Left renal cortex interstitium (tissue), 4 donors: ENCODE results near the gene GPATCH2. TPM values are rescaled to one million over a fixed set of nuclear protein-coding genes. Genes with fewer than 3 reads are reported as not detected.
"Not testable (repeated sequence)": the region's sequence is repeated elsewhere in the genome, so short reads cannot be mapped to it uniquely, and the experiment has no call there.

Experiments used
- DNase-seq, 4 donors: peaks; one replicate each; pipeline ENCODE4 v3.0.0-alpha.2; 2013; ENCODE audit warnings: low read depth in 4 of 4, low spot score in 2 of 4, missing footprints in 1 of 4
- polyA plus RNA-seq, 4 donors: library from polyadenylated mRNA; unstranded; fragments of 120-200 nt; gene quantifications; one replicate each; pipeline ENCODE4 v1.2.1, GENCODE V29; 2013; ENCODE audit not compliant: insufficient read length in 4 of 4

GPATCH2 gene
- polyA plus RNA-seq, 4 donors, result 24.0 to 27.8 (median 25.2) TPM

DNA sequence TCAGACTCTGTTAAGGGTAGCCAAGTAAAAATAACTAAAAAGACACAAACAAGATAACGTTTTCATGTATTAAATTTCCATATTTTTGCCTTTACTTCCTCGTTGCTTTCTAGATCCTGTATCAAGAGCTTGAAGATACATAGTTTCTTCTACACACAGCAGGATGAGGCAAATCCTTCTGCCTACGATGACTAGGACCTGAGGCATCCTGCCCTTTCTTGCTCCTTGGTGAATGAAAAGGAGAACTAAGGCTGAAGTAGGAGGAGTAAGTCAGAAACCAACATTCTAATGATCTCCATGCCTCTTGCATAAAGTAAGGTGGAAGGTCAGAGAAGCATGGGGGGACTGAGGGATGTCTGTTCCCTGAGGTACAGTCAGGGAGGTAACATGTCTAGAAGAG, 102.6 kb downstream of the GPATCH2 start:
- no peak for DNase-seq

DNA sequence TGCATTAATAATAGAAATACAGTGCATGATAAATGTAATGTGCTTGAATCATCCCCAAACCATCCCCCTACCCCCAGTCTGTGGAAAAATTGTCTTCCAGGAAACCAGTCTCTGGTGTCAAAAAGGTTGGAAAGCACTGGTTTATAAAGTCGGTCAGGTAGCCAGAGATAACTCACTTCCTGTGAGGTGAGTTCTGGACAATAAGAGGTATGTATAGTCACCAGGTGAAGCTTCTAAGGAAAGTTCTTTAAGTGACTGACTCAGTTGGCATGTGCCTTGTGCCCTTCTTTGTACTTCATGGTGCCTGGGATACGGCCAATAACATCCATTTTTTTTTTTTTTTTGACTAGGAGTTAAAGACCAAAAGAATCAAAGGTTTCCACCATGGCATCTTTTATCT, 103.7 kb downstream of the GPATCH2 start:
- DNase-seq, result no peak

DNA sequence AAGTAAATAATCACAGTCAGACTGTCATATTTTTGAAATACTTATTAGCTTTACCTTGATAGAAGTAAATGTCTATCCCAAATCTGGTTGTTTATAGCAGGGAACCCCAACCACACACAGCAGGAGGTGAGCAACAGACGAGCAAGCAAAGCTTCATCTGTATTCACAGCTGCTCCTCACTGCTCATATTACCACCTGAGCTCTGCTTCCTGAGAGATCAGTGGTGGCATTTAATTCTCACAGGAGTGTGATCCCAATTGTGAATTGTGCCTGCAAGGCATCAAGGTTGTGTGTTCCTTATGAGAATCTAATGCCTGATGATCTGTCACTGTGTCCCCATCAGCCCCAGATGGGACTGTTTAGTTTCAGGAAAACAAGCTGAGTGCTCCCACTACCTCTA, 104.3 kb downstream of the GPATCH2 start:
- no peak for DNase-seq

DNA sequence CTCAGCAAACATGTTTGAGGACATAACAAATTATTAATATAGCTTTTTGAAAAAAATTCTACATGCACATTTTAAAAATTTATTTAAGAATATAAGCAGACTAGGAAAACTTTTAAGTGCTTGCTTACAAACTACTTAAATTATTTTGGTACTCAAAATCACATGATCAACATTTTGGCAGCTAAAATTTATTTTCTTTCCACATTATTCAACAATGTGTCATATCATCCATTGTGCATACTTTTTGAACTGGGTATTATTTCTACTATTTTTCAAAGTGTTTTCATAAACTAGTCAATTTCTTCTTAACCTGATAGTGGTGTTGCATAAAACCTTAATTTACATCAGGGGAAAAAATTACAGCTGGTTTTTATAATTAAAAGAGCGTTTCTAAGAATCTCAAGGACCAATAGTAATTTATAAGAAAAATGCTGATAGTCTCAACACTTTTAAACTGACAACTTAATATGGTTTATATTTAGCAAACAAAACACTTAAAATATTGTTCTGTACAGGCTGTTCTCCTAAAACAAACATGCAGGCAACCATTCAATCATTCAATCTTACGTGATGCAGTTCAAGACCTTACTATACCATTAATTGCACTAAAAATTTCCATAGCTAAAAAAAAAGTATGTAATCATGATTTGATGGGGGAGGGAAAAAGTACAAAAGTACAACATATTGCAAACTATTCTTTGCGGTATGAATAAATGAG, 105.0 kb downstream of the GPATCH2 start:
- DNase-seq, result no peak

DNA sequence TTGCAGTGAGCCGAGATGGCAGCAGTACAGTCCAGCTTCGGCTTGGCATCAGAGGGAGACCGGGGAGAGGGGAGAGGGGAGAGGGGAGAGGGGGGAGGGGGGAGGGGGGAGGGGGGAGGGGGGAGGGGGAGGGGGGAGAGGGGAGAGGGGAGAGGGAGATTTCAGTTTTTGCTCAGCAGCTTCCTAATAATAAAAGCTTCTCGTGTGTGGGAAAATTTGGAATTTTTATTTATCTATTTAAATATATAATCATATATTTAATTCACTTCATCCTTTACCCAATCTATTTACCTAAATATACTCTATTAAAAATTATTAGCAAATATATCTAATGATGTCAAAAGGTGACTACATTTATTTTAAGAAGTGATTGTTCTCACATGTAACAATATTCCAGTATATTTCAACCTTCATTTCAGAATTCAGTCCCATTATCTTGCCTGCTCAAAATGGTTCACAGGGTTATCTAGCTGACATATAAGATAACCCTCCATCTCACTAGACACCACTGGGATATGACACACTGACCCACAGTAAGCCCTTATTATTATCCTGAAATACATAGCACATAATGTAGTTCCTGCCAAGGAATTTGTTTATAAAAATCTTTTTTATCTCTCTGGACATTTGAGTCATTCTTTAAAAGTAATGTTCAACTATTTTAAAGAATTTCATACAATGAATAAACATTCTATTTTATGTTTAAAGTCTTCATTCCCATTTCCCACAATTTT, 105.9 kb downstream of the GPATCH2 start:
- no peak for DNase-seq

DNA sequence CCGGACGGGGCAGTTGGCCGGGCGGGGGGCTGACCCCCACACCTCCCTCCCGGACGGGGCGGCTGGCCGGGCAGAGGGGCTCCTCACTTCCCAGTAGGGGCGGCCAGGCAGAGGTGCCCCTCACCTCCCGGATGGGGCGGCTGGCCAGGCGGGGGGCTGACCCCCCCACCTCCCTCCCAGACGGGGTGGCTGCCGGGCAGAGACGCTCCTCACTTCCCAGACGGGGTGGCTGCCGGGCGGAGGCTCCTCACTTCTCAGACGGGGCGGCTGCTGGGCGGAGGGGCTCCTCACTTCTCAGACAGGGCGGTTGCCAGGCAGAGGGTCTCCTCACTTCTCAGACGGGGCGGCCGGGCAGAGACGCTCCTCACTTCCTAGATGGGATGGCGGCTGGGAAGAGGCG, 107.0 kb downstream of the GPATCH2 start:
- not testable (repeated sequence) for DNase-seq

DNA sequence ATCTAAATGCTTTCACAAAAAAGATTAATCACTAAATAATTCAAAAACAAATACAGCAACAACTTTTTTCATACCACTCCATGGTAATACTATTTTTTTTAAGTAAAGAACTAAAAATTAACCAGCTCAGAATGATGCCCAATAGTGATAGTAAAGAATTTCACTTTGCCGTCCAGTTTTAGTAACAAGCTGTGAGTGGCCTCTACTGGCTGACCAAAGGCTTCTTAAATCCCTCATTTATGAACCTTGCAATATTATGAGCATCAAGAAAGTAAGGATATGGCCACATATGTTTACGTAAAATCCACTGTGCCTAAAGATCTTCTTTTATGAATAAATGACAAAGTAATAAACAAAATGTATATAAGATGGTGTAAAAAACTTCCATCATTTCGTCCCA, 108.6 kb downstream of the GPATCH2 start:
- no peak for DNase-seq

DNA sequence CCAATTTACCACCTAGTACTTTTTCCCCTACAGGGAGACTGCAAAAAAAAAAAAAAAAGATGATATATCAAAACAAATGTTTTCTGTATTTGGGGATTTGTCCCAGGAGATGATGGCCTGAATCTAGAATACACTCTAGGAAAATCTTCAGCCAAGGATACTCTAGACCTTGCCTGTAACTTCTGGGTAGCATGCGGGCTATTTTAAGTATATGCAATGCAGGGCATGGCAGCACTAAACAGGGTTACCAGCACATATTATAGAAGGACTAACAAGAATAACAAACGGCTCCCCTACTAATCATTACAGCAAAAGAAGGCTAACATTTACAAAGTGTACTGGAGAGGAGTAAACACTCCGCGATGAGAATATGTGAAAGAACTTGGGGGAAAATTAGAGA, 109.6 kb downstream of the GPATCH2 start:
- no peak for DNase-seq

DNA sequence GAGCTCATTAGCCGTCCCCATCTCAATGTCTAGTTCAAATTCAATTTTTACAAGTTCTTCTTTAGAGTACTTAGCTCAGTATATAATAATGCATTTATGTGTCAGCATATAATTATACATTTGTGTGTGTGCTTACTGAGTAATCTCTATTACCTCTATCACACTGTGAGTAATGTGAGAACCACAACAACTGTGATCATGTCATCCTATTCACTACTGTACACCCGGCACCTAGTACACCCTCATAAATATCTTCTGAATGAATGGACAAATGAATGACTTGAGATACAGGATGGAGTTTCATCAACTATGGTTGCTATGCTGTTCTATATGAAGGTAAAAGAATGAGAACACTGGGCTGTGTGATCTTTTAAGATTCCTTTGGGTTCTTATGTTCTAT, 124.0 kb downstream of the GPATCH2 start:
- no peak for DNase-seq

DNA sequence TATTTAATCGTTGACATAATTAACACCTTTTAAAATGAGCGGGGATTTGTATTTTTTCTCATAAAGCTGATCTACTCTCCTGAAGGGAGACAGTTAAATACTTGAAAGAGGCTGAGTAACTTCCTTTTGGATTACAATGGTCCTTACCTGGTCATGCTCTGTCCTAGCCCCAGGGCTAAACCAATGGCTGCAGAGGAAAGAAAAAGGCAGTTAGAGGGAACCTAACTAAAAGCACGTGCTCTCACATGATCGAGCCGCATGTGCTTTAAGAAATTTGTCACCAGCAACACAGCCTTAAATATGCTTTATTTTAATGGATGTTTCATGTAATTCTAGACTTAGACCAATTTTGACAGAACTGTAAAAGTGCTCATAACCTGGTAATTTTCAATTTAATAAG, 132.7 kb downstream of the GPATCH2 start:
- DNase-seq, result no peak

DNA sequence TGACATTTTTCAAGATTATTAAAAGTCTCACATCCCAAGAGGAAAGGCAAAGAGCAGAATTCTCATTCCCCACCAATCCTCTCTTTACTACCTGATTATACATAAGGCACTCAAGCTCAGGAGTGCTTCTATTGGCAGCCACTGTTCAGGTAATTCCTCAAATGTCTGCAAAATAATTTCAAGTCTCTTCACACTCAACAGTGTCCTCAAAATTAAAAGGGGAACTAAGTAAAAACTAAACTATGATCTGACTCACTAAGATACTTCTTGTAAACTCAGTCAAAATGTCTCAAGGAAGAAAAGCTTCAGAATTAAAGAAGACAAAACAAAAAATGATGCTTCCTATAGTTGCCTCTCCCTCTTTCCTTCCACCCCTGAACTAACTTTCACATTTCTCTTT, 135.6 kb downstream of the GPATCH2 start:
- DNase-seq, result no peak

DNA sequence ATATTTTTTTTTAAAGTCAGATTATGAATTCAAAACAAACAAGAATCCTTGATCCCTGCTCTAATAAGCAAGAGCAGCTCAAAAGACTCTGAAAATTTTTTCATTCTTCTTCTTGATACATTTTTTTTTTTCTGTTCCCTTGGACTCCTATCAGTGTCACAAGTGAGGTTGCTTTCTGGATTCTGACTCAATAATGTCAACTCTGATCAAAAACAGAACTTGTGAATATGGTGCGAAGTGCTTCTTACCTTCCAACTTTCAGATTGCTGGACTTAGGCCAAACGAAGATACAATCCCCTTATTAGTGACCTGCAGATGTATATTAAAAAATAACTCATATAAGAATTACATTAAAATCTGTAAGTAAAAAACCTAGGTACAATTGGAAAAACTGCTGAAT, 136.1 kb downstream of the GPATCH2 start:
- DNase-seq, result no peak

DNA sequence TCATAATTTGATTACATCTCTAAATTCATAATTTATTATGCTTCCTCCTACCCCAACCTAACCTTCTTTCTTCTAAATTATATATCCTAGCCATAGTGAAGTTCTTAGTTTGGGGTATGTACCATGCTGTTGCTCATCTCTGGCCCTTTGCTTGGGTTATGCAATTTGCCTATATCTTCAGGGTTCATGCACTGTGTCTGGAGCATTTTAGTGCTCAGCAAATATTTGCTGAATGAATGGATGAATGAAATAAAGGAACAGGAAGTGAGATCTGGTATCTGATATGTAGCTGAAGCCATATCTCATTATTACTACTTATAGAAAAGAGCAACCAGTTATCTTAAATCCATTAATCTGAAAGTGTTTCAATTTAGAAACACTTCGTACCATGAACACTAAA, 137.6 kb downstream of the GPATCH2 start:
- DNase-seq, result no peak

DNA sequence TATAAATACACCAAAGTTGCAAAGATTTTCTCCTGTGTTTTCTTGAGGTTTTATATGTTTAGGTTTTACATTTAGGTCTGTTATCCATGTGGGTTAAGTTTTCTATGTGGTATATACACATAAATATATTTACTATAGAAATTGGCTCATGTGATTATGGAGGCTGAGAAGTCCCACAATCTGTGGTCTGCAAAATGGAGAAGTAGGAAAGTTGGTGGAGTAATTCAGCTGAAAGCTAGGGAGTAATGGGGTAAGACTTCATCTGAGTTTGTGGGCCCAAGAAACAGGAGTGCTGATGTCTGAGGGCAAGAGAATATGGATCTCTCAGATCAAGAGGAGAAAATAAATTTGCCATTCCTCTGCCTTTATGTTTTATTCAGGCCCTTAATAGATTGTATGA, 146.0 kb downstream of the GPATCH2 start:
- DNase-seq, result no peak

DNA sequence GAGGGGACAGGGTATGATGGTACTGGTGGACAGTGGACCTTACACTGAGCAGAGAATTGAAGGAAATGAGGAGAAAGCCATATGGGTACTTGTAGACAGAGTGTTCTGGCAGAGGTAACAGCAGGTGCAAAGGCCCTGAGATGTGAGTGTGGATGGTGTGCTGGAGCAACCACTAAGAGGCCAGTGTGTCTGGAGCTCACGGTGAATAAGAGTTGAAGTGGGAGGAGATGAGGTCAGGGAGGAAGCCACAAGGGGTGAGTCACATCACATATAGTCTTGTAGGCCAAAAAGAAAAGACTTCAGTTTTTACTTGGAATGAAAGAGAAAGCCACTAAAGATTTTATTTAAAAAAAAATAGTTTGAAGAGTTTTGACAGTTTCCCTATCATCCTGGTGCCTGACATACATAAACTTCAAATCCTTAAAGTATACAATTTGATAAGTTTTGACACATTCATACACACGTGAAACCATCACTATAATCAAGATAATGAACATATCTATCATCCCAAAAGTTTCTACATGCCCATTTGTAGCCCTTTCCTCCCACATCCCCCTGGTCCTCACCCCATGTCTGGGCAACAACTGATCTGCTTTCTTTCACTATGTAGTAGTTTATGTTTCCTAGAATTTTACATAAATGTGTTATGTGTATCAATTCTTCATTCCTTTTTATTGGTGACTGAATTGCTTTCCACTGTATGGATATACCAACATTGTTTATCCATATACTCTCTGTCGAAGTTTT, 148.4 kb downstream of the GPATCH2 start:
- no peak for DNase-seq

DNA sequence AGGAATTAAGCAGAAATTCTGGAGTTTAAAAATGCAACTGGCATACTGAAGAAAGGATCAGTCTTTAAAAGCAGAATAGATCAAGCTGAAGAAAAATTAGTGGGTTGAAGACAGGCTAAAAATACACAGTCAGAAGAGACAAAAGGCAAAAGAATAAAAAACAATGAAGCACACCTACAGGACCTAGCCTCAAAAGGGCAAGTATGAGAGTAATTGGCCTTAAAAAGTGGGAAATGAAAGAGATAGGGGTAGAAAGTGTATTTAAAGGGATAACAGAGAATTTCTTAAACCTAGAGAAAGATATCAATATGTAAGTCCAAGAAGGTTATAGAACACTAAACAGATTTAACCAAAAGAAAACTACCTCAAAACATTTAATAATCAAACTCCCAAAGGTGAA, 152.4 kb downstream of the GPATCH2 start:
- DNase-seq, result no peak

DNA sequence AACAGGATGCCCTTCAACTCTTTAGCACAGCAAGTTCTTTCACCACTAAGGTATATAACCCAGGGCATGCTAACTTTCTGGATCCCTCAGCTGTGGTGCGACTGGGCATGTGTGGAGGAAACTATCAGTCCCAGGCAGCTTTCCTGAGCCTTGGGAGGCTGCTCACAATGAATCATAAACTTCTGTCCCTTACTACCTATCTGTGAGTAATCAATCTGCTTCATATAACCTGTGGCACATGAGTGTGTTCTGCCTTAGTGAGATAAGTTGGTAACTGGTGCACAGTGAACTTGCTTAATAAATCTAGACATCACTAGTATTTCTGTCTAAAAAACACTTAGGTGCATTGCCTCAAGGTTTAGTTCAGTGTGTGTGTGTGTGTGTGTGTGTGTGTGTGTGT, 158.0 kb downstream of the GPATCH2 start:
- no peak for DNase-seq

DNA sequence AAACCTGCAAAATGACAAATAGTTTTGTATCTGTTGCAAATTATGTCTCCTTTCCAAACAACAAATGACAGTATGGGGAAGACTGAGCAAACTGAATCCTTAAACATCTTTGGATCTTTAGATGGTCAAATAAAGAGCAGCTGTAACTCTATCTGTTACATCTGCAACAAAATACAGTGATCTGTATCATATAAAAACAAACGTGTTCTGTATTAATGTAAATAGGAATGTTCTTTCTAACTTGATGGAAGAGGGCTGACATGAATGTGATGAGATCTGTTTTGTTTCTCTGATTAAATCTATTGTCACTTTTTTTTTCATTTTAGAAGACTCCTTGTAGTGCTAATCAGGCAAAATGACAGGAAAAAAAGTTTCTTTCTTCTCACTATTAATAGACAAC, 159.5 kb downstream of the GPATCH2 start:
- DNase-seq, result no peak

DNA sequence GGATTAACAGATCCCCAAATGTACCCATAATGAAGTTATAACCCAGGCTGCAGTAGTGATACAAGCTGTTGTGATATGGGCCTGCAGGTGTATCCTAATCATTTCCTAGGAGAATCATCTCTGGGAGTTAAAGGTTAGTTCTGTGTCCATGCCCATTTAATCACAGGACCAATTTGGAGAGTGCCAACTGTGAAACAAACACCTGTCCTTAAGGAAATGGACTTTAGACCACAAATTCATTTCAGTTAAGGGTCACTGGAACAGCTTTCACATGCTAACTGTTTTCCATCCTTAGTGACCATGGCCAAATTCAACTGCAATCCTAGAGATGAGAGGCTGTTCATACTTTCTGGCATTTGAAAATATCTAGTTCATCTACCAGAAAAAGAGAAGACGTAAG, 160.9 kb downstream of the GPATCH2 start:
- no peak for DNase-seq

DNA sequence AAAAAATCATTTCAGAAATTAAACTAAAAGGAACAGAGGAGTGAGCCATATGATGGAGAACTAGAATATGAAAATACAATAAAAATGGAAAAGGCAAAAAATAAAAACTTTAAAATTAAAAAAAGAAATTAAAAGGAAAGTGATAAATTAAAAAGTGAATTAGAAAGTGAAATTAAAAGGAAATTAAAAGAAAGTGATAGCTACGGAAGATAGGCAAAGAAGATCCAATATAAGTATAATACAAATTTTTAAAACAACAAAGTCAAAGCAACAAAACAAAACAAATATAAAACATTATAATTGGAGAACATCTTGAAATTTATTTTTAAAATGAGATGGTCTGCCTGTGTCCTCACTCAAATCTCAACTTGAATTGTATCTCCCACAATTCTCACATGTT, 165.8 kb downstream of the GPATCH2 start:
- no peak for DNase-seq

DNA sequence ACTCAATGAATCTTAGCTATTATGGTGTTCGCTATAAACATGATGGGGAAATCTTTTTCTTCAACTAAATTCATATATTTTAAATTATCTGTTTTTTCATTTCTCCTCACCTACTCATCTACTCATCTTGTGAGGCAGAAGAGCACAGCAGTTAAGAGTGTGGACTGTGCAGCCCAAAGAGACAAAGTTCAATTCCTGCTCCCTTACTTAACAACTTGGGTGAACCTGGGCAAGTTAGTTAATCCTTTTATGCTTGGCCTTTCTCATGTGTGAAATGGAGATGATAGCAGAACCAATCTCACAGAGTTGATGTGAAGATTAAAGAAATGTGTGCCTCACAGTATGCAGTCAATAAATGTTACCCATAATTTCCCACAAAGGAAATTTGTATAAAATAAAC, 168.2 kb downstream of the GPATCH2 start:
- no peak for DNase-seq

DNA sequence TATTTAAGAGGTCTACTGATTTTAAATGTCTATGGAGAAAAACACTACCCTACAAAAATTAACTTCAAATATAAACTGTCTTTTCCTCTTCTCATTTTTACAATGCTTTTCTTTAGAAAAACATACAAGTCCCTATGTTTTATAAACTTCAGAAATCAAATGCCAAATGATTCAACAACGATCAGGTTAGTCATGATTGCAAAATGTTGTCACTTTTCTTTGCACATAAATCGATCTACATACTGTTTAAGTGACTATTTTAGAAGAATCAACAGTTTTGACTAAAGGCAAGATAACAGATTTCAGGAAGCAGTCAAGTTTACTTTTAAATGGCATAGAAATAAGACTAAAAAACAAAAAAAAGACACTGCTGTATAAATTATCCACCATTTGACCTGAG, 168.7 kb downstream of the GPATCH2 start:
- no peak for DNase-seq
